ENCODE results near the gene BRD4.

DNA sequence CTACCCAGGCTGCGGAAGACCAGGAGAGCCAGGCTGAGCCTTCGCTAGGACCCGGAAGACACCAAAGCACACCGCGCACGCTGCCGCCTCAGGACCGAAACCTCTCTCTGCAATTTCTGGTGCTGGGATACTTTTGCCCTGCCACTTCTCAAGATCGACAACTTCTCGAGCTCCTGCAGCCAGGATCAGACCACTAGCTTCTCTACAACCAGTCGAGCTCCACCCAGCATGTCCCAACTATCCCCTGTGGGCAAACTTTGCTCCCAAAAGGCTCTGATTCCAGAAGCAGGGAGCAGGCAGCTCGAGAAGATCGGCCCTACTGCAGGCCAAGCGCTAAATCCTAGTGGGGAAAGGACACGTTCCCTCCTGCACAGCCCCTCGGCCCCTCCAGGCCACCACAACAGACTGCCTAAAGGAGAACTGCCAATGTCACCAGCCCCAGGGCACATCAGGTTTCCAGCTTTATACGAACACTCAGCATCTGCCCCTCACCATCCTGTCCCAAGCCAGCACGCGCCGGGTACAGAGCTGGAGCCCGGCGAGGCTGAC lies 46.3 kb upstream of the BRD4 start:
- TF ChIP-seq, protein P1, sequence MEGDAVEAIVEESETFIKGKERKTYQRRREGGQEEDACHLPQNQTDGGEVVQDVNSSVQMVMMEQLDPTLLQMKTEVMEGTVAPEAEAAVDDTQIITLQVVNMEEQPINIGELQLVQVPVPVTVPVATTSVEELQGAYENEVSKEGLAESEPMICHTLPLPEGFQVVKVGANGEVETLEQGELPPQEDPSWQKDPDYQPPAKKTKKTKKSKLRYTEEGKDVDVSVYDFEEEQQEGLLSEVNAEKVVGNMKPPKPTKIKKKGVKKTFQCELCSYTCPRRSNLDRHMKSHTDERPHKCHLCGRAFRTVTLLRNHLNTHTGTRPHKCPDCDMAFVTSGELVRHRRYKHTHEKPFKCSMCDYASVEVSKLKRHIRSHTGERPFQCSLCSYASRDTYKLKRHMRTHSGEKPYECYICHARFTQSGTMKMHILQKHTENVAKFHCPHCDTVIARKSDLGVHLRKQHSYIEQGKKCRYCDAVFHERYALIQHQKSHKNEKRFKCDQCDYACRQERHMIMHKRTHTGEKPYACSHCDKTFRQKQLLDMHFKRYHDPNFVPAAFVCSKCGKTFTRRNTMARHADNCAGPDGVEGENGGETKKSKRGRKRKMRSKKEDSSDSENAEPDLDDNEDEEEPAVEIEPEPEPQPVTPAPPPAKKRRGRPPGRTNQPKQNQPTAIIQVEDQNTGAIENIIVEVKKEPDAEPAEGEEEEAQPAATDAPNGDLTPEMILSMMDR (IDR thresholded peaks at IDR 0.05), result no peak
- no peak for TF ChIP-seq POLR2A (IDR thresholded peaks at IDR 0.05)

All from upper lobe of left lung (tissue), 4 donors.